Keratinocyte (primary cell): ENCODE measurements around the gene ASPSCR1. TPM values are rescaled to one million over a fixed set of nuclear protein-coding genes. Genes with fewer than 3 reads are reported as not detected.

Experiments used
- DNase-seq: peaks from one replicate; pipeline ENCODE4 v3.0.0-alpha.2; 2011; ENCODE audit warnings: low read depth, missing footprints, low spot score
- FAIRE-seq: peaks from 2 replicates; lab custom pipeline; 2011; peaks lifted over from hg19 to GRCh38; lab: Jason Lieb, UNC
- H2AFZ ChIP-seq: 2 replicates; pipeline ENCODE4 v1.6.0; 2012; ENCODE audit warnings: low read length, control low read depth, inconsistent platforms; ENCODE audit not compliant: control insufficient read depth
- H3K27ac ChIP-seq: 2 replicates; pipeline ENCODE4 v1.5.1; 2011; ENCODE audit warnings: low read length; ENCODE audit not compliant: control insufficient read depth, insufficient read depth
- H3K27me3 ChIP-seq: 3 replicates; pipeline ENCODE4 v1.6.0; 2011; ENCODE audit warnings: low read length; ENCODE audit not compliant: control insufficient read depth, insufficient read depth; ENCODE audit errors: extremely low read depth
- H3K36me3 ChIP-seq, 2 experiments: 2 replicates in 1 of 2; 3 replicates in 1 of 2; pipeline ENCODE4 v1.5.1; 2011; ENCODE audit warnings: low read length in 2 of 2, mild to moderate bottlenecking in 1 of 2; ENCODE audit not compliant: control insufficient read depth in 2 of 2, insufficient read depth in 2 of 2; ENCODE audit errors: extremely low read depth in 1 of 2
- H3K4me1 ChIP-seq: 3 replicates; pipeline ENCODE4 v1.5.1; 2011; ENCODE audit warnings: low read length; ENCODE audit not compliant: control insufficient read depth, insufficient read depth; ENCODE audit errors: extremely low read depth
- H3K4me2 ChIP-seq: 3 replicates; pipeline ENCODE4 v1.6.0; 2011; ENCODE audit warnings: low read depth, low read length; ENCODE audit not compliant: control insufficient read depth, insufficient read depth; ENCODE audit errors: extremely low read depth
- H3K4me3 ChIP-seq, 3 experiments: fragments of 200-600 bp in 1 of 3; sonication (generic) in 1 of 3; 2 replicates in 2 of 3; 3 replicates in 1 of 3; pipeline ENCODE4 v1.5.1; 2011 to 2016; ENCODE audit warnings: low read length in 3 of 3, mild to moderate bottlenecking in 3 of 3, control low read depth in 2 of 3, inconsistent platforms in 1 of 3, low read depth in 1 of 3, mixed read lengths in 1 of 3, mixed run types in 1 of 3, moderate library complexity in 1 of 3; ENCODE audit not compliant: control insufficient read depth in 2 of 3, insufficient read depth in 2 of 3; ENCODE audit errors: extremely low read depth in 1 of 3
- H3K79me2 ChIP-seq: 2 replicates; pipeline ENCODE4 v1.6.0; 2012; ENCODE audit warnings: low read length; ENCODE audit not compliant: control insufficient read depth, insufficient read depth
- H3K9ac ChIP-seq: 3 replicates; pipeline ENCODE4 v1.6.0; 2011; ENCODE audit warnings: low read length; ENCODE audit not compliant: control insufficient read depth, insufficient read depth; ENCODE audit errors: extremely low read depth
- H3K9me1 ChIP-seq: 3 replicates; pipeline ENCODE4 v1.6.0; 2011; ENCODE audit warnings: low read length; ENCODE audit not compliant: control insufficient read depth, insufficient read depth; ENCODE audit errors: extremely low read depth
- H3K9me3 ChIP-seq: 2 replicates; pipeline ENCODE4 v1.5.1; 2012; ENCODE audit warnings: low read depth, low read length; ENCODE audit not compliant: control insufficient read depth
- H4K20me1 ChIP-seq: 3 replicates; pipeline ENCODE4 v1.6.0; 2011; ENCODE audit warnings: low read length; ENCODE audit not compliant: control insufficient read depth, insufficient read depth; ENCODE audit errors: extremely low read depth
- CTCF ChIP-seq, 3 experiments: IDR thresholded peaks in 1 of 3; conservative IDR thresholded peaks in 1 of 3; optimal IDR thresholded peaks in 1 of 3; 2 replicates in 2 of 3; 3 replicates in 1 of 3; pipeline versions ENCODE3 to v1.5.1; 2011; ENCODE audit warnings: low read length in 3 of 3, mild to moderate bottlenecking in 3 of 3, moderate library complexity in 2 of 3, control low read depth in 1 of 3, inconsistent platforms in 1 of 3; ENCODE audit not compliant: insufficient read depth in 2 of 3; ENCODE audit errors: extremely low read depth in 1 of 3
- EZH2 ChIP-seq: IDR thresholded peaks from one replicate; pipeline ENCODE4 v1.6.1; 2012; ENCODE audit warnings: inconsistent platforms, mild to moderate bottlenecking, low read length, moderate library complexity
- dilution Hi-C: fragments of 300-500 bp; cut with MboI; formaldehyde crosslinking; loops from one replicate; pipeline ENCODE4 v1.7.0; 2020; ENCODE audit warnings: low sequenced_read_pairs; ENCODE audit not compliant: extremely low pct_ligation_motif_present
- polyA plus RNA-seq, 5 experiments: library from polyadenylated mRNA; depleted of rRNA in 3 of 5; stranded (reverse) in 3 of 5; stranded (forward) in 1 of 5; unstranded in 1 of 5; fragments of >200 nt; gene quantifications; 1 replicate in 1 of 5; 2 replicates in 3 of 5; 3 replicates in 1 of 5; pipeline versions ENCODE4 v1.2.1 to v1.2.3, GENCODE V29; 2011 to 2012; ENCODE audit warnings: missing spikeins in 2 of 5, low read depth in 1 of 5, low replicate concordance in 1 of 5

The ASPSCR1 gene
- polyA plus RNA-seq, 1 donor (not counting 4 experiments of a cell fraction or from before 2014, with no cell fraction given): 5.2 TPM

GRCh38 chr17:81967533-81968395, 9.7 kb upstream of the ASPSCR1 start:
- dilution Hi-C loops: no loop called here
- peak; percentile 22 for TF ChIP-seq EZH2
- TF ChIP-seq CTCF (optimal IDR thresholded peaks at IDR 0.05 in 1 of 3, IDR thresholded peaks at IDR 0.05 in 1 of 3, conservative IDR thresholded peaks at IDR 0.05 in 1 of 3; ENCODE audit: extremely low read depth in 1 of 3, insufficient read depth in 2 of 3, low read length in 3 of 3): no peak
- Histone ChIP-seq H3K9ac (no peak overlapping the region), H4K20me1 (no peaks in the 10 kb centered on the region), H3K4me1 (peaks cover 2% of the 10 kb centered on the region), H3K4me2 (peak overlapping the region; percentile 37), H3K79me2 (no peaks in the 10 kb centered on the region), H3K36me3 (no peaks in the 10 kb centered on the region), H3K27ac (no peak overlapping the region), H3K9me3 (no peaks in the 10 kb centered on the region), H3K4me3 (no peak overlapping the region), H3K9me1 (no peaks in the 10 kb centered on the region), H3K27me3 (peaks cover 53% of the 10 kb centered on the region), H2AFZ (peak overlapping the region; percentile 5)
- FAIRE-seq (no peak), DNase-seq (no peak)

- Histone ChIP-seq H3K4me1 (peaks cover 2% of the 10 kb centered on the region), H3K27ac (no peak overlapping the region), H2AFZ (no peak overlapping the region), H4K20me1 (no peaks in the 10 kb centered on the region), H3K9ac (no peak overlapping the region), H3K79me2 (no peaks in the 10 kb centered on the region), H3K27me3 (peaks cover 47% of the 10 kb centered on the region), H3K36me3 (no peaks in the 10 kb centered on the region), H3K4me2 (peak overlapping the region; percentile 37), H3K9me1 (no peaks in the 10 kb centered on the region), H3K4me3 (no peak overlapping the region), H3K9me3 (no peaks in the 10 kb centered on the region)
- FAIRE-seq (no peak), DNase-seq (no peak)
- no peak for TF ChIP-seq CTCF (optimal IDR thresholded peaks at IDR 0.05 in 1 of 3, IDR thresholded peaks at IDR 0.05 in 1 of 3, conservative IDR thresholded peaks at IDR 0.05 in 1 of 3; ENCODE audit: extremely low read depth in 1 of 3, insufficient read depth in 2 of 3, low read length in 3 of 3)
- no peak for TF ChIP-seq EZH2
- dilution Hi-C loops: no loop called here
Measured at GRCh38 chr17:81968396-81968745, 9.1 kb upstream of the ASPSCR1 start.
